C4-2B (cell line): Measurements from ENCODE around the gene RANGAP1.

ENCODE experiments used
- ZFX ChIP-seq: fragments of 450-650 bp; IDR thresholded peaks from 2 replicates; pipeline ENCODE4 v1.6.1; 2017
- TF ChIP-seq, protein P1 (sequence below): fragments of 450-650 bp; conservative IDR thresholded peaks from 2 replicates; pipeline ENCODE4 v1.5.1; 2017; ENCODE audit warnings: mild to moderate bottlenecking

DNA sequence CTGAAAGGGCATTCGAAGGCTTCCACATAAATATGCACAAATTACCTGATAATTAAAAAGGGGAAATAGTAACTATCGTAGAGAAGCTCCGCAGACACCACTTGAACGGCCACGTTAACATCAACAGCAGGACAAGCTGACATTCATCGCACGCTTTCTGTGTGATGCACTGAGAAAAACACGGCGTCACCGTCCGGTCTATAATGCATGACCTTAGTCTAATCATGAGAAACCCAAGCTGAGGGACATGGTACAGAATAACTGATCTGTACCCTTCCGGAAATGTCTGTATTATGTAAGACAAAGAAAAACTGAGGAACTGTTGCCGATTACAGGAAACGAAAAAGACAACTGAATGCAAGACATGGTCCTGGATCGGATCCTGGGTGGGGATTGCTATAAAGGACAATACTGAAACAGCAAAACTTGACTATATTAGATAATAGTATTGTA, 678 bp upstream of the RANGAP1 start:
- TF ChIP-seq, protein P1, sequence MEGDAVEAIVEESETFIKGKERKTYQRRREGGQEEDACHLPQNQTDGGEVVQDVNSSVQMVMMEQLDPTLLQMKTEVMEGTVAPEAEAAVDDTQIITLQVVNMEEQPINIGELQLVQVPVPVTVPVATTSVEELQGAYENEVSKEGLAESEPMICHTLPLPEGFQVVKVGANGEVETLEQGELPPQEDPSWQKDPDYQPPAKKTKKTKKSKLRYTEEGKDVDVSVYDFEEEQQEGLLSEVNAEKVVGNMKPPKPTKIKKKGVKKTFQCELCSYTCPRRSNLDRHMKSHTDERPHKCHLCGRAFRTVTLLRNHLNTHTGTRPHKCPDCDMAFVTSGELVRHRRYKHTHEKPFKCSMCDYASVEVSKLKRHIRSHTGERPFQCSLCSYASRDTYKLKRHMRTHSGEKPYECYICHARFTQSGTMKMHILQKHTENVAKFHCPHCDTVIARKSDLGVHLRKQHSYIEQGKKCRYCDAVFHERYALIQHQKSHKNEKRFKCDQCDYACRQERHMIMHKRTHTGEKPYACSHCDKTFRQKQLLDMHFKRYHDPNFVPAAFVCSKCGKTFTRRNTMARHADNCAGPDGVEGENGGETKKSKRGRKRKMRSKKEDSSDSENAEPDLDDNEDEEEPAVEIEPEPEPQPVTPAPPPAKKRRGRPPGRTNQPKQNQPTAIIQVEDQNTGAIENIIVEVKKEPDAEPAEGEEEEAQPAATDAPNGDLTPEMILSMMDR: no peak
- TF ChIP-seq ZFX: no peak
